ENCODE data around the gene C1RL. TPM values are rescaled to one million over a fixed set of nuclear protein-coding genes. Genes with fewer than 3 reads are reported as not detected.
"Not testable (repeated sequence)": the region's sequence is repeated elsewhere in the genome, so short reads cannot be mapped to it uniquely, and the experiment has no call there.

The C1RL gene
- total RNA-seq, 1 experiment from 2014 or later: 72.9 TPM

GRCh38 chr12:7109572-7109920 lies 532 bp upstream of the C1RL start:
- H3K36me3 ChIP-seq (ENCODE audit: low read depth): peaks cover 19% of the 10 kb centered on the region
- no peak for TF ChIP-seq EZH2 (IDR thresholded peaks at IDR 0.05; ENCODE audit: low read depth)
- TF ChIP-seq CTCF (conservative IDR thresholded peaks at IDR 0.05): no peak
- CTCF ChIA-PET: interaction anchor here (0.5 to 2.7 kb wide), 4 partner anchors 165 to 503 kb away, joined by 3 to 15 read pairs (median 4); partner anchors contain the start of genes C12orf57 and RNU7-1
- H3K27ac ChIP-seq: no peak overlapping the region
- peaks cover 28% of the 10 kb centered on the region for H3K4me1 ChIP-seq (replicated peaks; ENCODE audit: insufficient read depth)
- H4K20me1 ChIP-seq (ENCODE audit: insufficient read depth): peaks cover 8% of the 10 kb centered on the region; the same call in 1 of the 2 replicates
- TSS peak; percentile 66 for BruUV-seq (replicated peaks)
- H3K79me2 ChIP-seq (ENCODE audit: low read depth): peaks cover 39% of the 10 kb centered on the region
- H3K9me3 ChIP-seq (ENCODE audit: insufficient read depth, low read depth): peaks cover 11% of the 10 kb centered on the region
- H3K27me3 ChIP-seq (ENCODE audit: insufficient read depth, low read depth): no peaks in the 10 kb centered on the region
- POLR2A ChIA-PET (ENCODE audit: unreplicated experiment): interaction anchor here (0.6 to 2.3 kb wide), 2 partner anchors 17 to 166 kb away, joined by 6 to 27 read pairs; partner anchors contain the start of genes C12orf57 and RNU7-1
- DNase-seq: no peak
- H3K9me2 ChIP-seq (ENCODE audit: insufficient read depth): no peaks in the 10 kb centered on the region
- H3K4me2 ChIP-seq: peak overlapping the region; percentile 84
- H3F3A ChIP-seq (ENCODE audit: insufficient read depth, low read depth): peaks cover 27% of the 10 kb centered on the region
- H2AFZ ChIP-seq: no peak overlapping the region
- intact Hi-C loops (cut with micrococcal nuclease; ENCODE audit: unreplicated experiment): loop anchor here (1.0 to 2.0 kb wide), 3 partner anchors 17 to 241 kb away; partner anchors contain the start of genes C12orf57 and C1R
- peak overlapping the region; percentile 79 for H3K4me3 ChIP-seq

GRCh38 chr12:7108003-7108795 lies 815 bp downstream of the C1RL start:
- CTCF ChIA-PET: interaction anchor here (0.5 to 2.7 kb wide), 13 partner anchors 14 to 256 kb away, joined by 3 to 15 read pairs (median 4); partner anchors contain the start of genes C12orf57, C1S, RNU7-1 and SPSB2
- BruUV-seq (replicated peaks): TSS peak; percentile 29
- peak overlapping the region; percentile 88 for H2AFZ ChIP-seq
- no peak for TF ChIP-seq EZH2 (IDR thresholded peaks at IDR 0.05; ENCODE audit: low read depth)
- no peak for TF ChIP-seq CTCF (conservative IDR thresholded peaks at IDR 0.05)
- peaks cover 20% of the 10 kb centered on the region for H3K36me3 ChIP-seq (ENCODE audit: low read depth)
- H3K27ac ChIP-seq: peak overlapping the region; percentile 76
- peak; percentile 74 to 90 for DNase-seq
- intact Hi-C loops (cut with micrococcal nuclease; ENCODE audit: unreplicated experiment): loop anchor here (1.0 to 2.0 kb wide), 5 partner anchors 48 to 239 kb away; partner anchors contain the start of genes C1S and LPCAT3
- H3K4me1 ChIP-seq (replicated peaks; ENCODE audit: insufficient read depth): peaks cover 28% of the 10 kb centered on the region
- peaks cover 39% of the 10 kb centered on the region for H3K79me2 ChIP-seq (ENCODE audit: low read depth)
- no peaks in the 10 kb centered on the region for H3K27me3 ChIP-seq (ENCODE audit: insufficient read depth, low read depth)
- peak overlapping the region; percentile 84 for H3K4me2 ChIP-seq
- peaks cover 27% of the 10 kb centered on the region for H3F3A ChIP-seq (ENCODE audit: insufficient read depth, low read depth)
- H3K4me3 ChIP-seq: peak overlapping the region; percentile 79
- POLR2A ChIA-PET (ENCODE audit: unreplicated experiment): interaction anchor here (0.5 to 2.3 kb wide), 21 partner anchors 9 to 576 kb away, joined by 3 to 27 read pairs (median 3); partner anchors contain the start of genes C12orf57, GAPDH, RNU7-1 and USP5
- peaks cover 11% of the 10 kb centered on the region for H3K9me3 ChIP-seq (ENCODE audit: insufficient read depth, low read depth)
- H3K9me2 ChIP-seq (ENCODE audit: insufficient read depth): no peaks in the 10 kb centered on the region
- H4K20me1 ChIP-seq (ENCODE audit: insufficient read depth): peaks cover 4% of the 10 kb centered on the region; the same call in 1 of the 2 replicates

GRCh38 chr12:7107636-7108002 lies 1.4 kb downstream of the C1RL start:
- H3K27me3 ChIP-seq (ENCODE audit: insufficient read depth, low read depth): no peaks in the 10 kb centered on the region
- H3K9me3 ChIP-seq (ENCODE audit: insufficient read depth, low read depth): peaks cover 11% of the 10 kb centered on the region
- CTCF ChIA-PET: interaction anchor here (0.5 to 2.7 kb wide), 10 partner anchors 14 to 568 kb away, joined by 3 to 15 read pairs (median 4); partner anchors contain the start of genes C12orf57, C1S, RNU7-1 and SPSB2
- peak overlapping the region; percentile 79 for H3K4me3 ChIP-seq
- peaks cover 26% of the 10 kb centered on the region for H3F3A ChIP-seq (ENCODE audit: insufficient read depth, low read depth)
- TF ChIP-seq EZH2 (IDR thresholded peaks at IDR 0.05; ENCODE audit: low read depth) (no peak), CTCF (conservative IDR thresholded peaks at IDR 0.05) (no peak)
- no TSS peak for BruUV-seq (replicated peaks)
- peaks cover 20% of the 10 kb centered on the region for H3K36me3 ChIP-seq (ENCODE audit: low read depth)
- peaks cover 4% of the 10 kb centered on the region; the same call in 1 of the 2 replicates for H4K20me1 ChIP-seq (ENCODE audit: insufficient read depth)
- peak overlapping the region; percentile 76 for H3K27ac ChIP-seq
- intact Hi-C loops (cut with micrococcal nuclease; ENCODE audit: unreplicated experiment): loop anchor here (1.0 to 2.0 kb wide), 5 partner anchors 47 to 239 kb away; partner anchors contain the start of genes C1S and LPCAT3
- peaks cover 28% of the 10 kb centered on the region for H3K4me1 ChIP-seq (replicated peaks; ENCODE audit: insufficient read depth)
- no peaks in the 10 kb centered on the region for H3K9me2 ChIP-seq (ENCODE audit: insufficient read depth)
- peak overlapping the region; percentile 88 for H2AFZ ChIP-seq
- POLR2A ChIA-PET (ENCODE audit: unreplicated experiment): interaction anchor here (0.5 to 2.3 kb wide), 12 partner anchors 14 to 574 kb away, joined by 3 to 27 read pairs (median 5); partner anchors contain the start of genes C12orf57, GAPDH, RNU7-1 and USP5
- peak overlapping the region; percentile 84 for H3K4me2 ChIP-seq
- H3K79me2 ChIP-seq (ENCODE audit: low read depth): peaks cover 39% of the 10 kb centered on the region
- peak in 1 of 2 experiments; percentile 78 for DNase-seq

- peaks cover 11% of the 10 kb centered on the region for H3K9me3 ChIP-seq (ENCODE audit: insufficient read depth, low read depth)
- peaks cover 39% of the 10 kb centered on the region for H3K79me2 ChIP-seq (ENCODE audit: low read depth)
- H3K4me1 ChIP-seq (replicated peaks; ENCODE audit: insufficient read depth): peaks cover 28% of the 10 kb centered on the region
- BruUV-seq (replicated peaks); H3K9me2 ChIP-seq (ENCODE audit: insufficient read depth); H3K27ac ChIP-seq; DNase-seq; H2AFZ ChIP-seq; H3K27me3 ChIP-seq (ENCODE audit: insufficient read depth, low read depth); intact Hi-C loops (cut with micrococcal nuclease; ENCODE audit: unreplicated experiment); H4K20me1 ChIP-seq (ENCODE audit: insufficient read depth): not testable (repeated sequence)
- H3F3A ChIP-seq (ENCODE audit: insufficient read depth, low read depth): peaks cover 22% of the 10 kb centered on the region
- H3K4me2 ChIP-seq: peak overlapping the region; percentile 51
- ChIA-PET POLR2A (ENCODE audit: unreplicated experiment) (interaction anchor here (0.6 to 2.3 kb wide), 5 partner anchors 13 to 255 kb away, joined by 4 to 27 read pairs (median 5); partner anchors contain the start of genes C12orf57, RNU7-1 and USP5), CTCF (interaction anchor here (0.5 to 2.7 kb wide), 4 partner anchors 38 to 568 kb away, joined by 3 to 15 read pairs (median 4); partner anchors contain the start of genes C12orf57, C1S and RNU7-1)
- 0 out of 2 replicates have a peak overlapping the region, but pooled peaks have one; percentile 14 for H3K4me3 ChIP-seq
- H3K36me3 ChIP-seq (ENCODE audit: low read depth): peaks cover 20% of the 10 kb centered on the region
These were observed 1.8 kb downstream of the C1RL start for GRCh38 chr12:7107181-7107580.

Data from PC-9 (cell line).